ENCODE results near the gene GJD4. TPM values are rescaled to one million over a fixed set of nuclear protein-coding genes. Genes with fewer than 3 reads are reported as not detected.

Gene GJD4
- total and polyA plus RNA-seq, 12 donors, result 0.03 TPM; not detected in 11

GRCh38 chr10:35565602-35566081, 39.5 kb upstream of the GJD4 start:
- DNase-seq, result peak; percentile 32
- peak in 1 of 9 donors; percentile 19 for TF ChIP-seq CTCF (IDR thresholded peaks at IDR 0.05)
- Histone ChIP-seq H3K9me3 (no peaks in the 10 kb centered on the region), H3K4me3 (no peak overlapping the region), H3K27me3 (no peaks in the 10 kb centered on the region), H3K4me1 (peaks cover 17 to 71% (median 54%) of the 10 kb centered on the region in 9 donors), H3K27ac (peak overlapping the region in 8 of 10 donors; percentile 49 to 79 (median 64)), H3K36me3 (peaks cover 0 to 57% (median 20%) of the 10 kb centered on the region in 9 donors)
- WGBS, 2 donors, result 12 to 21% methylated on average over 8 of the region's 8 CpGs
- intact Hi-C loops (cut with DNase I), result loop anchor here in 7 of 10 donors (2.0 to 10.0 kb wide), 9 partner anchors 71 to 441 kb away; partner anchors contain the start of genes CCNY (in 2 of the 7) and CREM (in 1 of the 7)
- ATAC-seq, result peak; percentile 37 to 78 (median 69)

GRCh38 chr10:35567951-35568350, 37.2 kb upstream of the GJD4 start:
- no peaks in the 10 kb centered on the region for H3K9me3 ChIP-seq
- intact Hi-C loops (cut with DNase I), result loop anchor here in 6 of 10 donors (10.0 kb wide), 8 partner anchors 73 to 443 kb away; partner anchors contain the start of genes CCNY (in 1 of the 6) and CREM (in 1 of the 6)
- peaks cover 0 to 74% (median 20%) of the 10 kb centered on the region in 9 donors for H3K36me3 ChIP-seq
- H3K4me1 ChIP-seq, result peaks cover 17 to 52% (median 40%) of the 10 kb centered on the region in 9 donors
- no peaks in the 10 kb centered on the region for H3K27me3 ChIP-seq
- no peak overlapping the region for H3K27ac ChIP-seq
- ATAC-seq, result no peak
- 91 to 95% methylated on average over 6 of the region's 6 CpGs for WGBS, 2 donors
- TF ChIP-seq CTCF (IDR thresholded peaks at IDR 0.05), result no peak
- H3K4me3 ChIP-seq, result no peak overlapping the region
- no peak for DNase-seq

- DNase-seq (no peak), ATAC-seq (no peak)
- intact Hi-C loops (cut with DNase I), result loop anchor here in 6 of 10 donors (10.0 kb wide), 8 partner anchors 74 to 444 kb away; partner anchors contain the start of genes CCNY (in 1 of the 6) and CREM (in 1 of the 6)
- no peaks in the 10 kb centered on the region for H3K9me3 ChIP-seq
- no peak overlapping the region for H3K4me3 ChIP-seq
- H3K27ac ChIP-seq, result no peak overlapping the region
- peaks cover 0 to 80% (median 20%) of the 10 kb centered on the region in 9 donors for H3K36me3 ChIP-seq
- H3K4me1 ChIP-seq, result peaks cover 17 to 46% (median 34%) of the 10 kb centered on the region in 9 donors
- no peaks in the 10 kb centered on the region for H3K27me3 ChIP-seq
- WGBS, 2 donors, result 91 to 94% methylated on average over 20 of the region's 20 CpGs
- no peak for TF ChIP-seq CTCF (IDR thresholded peaks at IDR 0.05)
Measured at GRCh38 chr10:35568483-35569015, 36.6 kb upstream of the GJD4 start.

- Histone ChIP-seq H3K27ac (peak overlapping the region in 1 of 10 donors; percentile 12), H3K9me3 (no peaks in the 10 kb centered on the region), H3K4me3 (no peak overlapping the region), H3K27me3 (no peaks in the 10 kb centered on the region), H3K36me3 (peaks cover 0 to 86% (median 20%) of the 10 kb centered on the region in 9 donors), H3K4me1 (peaks cover 13 to 39% (median 28%) of the 10 kb centered on the region in 9 donors)
- WGBS, 2 donors, result 66 to 74% methylated on average over 19 of the region's 19 CpGs
- no peak for TF ChIP-seq CTCF (IDR thresholded peaks at IDR 0.05)
- DNase-seq, result no peak
- no peak for ATAC-seq
- intact Hi-C loops (cut with DNase I), result loop anchor here in 6 of 10 donors (10.0 kb wide), 8 partner anchors 74 to 444 kb away; partner anchors contain the start of genes CCNY (in 1 of the 6) and CREM (in 1 of the 6)
Measured at GRCh38 chr10:35569111-35569707, 35.9 kb upstream of the GJD4 start.
